ENCODE results near the gene RPP25L. TPM values are rescaled to one million over a fixed set of nuclear protein-coding genes. Genes with fewer than 3 reads are reported as not detected.

The RPP25L gene
- total RNA-seq, 1 experiment from 2014 or later = 51.1 TPM

GRCh38 chr9:34573599-34574325, 38.1 kb downstream of the RPP25L start:
- Histone ChIP-seq H3K27me3 (ENCODE audit: insufficient read depth, low read length) (no peaks in the 10 kb centered on the region), H4K20me1 (ENCODE audit: insufficient read depth) (no peaks in the 10 kb centered on the region), H3K36me3 (ENCODE audit: control insufficient read depth in 1 of 2, insufficient read depth in 2 of 2, low read length in 2 of 2) (no peaks in the 10 kb centered on the region), H3K9ac (ENCODE audit: low read length) (no peak overlapping the region), H3K27ac (ENCODE audit: low read depth, low read length) (no peak overlapping the region), H3K9me2 (ENCODE audit: insufficient read depth) (no peaks in the 10 kb centered on the region), H3K79me2 (ENCODE audit: insufficient read depth, low read length) (no peaks in the 10 kb centered on the region), H2AFZ (ENCODE audit: low read depth, low read length, poor library complexity, severe bottlenecking) (no peak overlapping the region), H3K4me2 (ENCODE audit: low read length) (no peak overlapping the region), H3K9me3 (ENCODE audit: control insufficient read depth in 1 of 2, insufficient read depth in 1 of 2, low read depth in 1 of 2, low read length in 2 of 2) (no peaks in the 10 kb centered on the region), H3K4me1 (ENCODE audit: control insufficient read depth in 1 of 2, insufficient read depth in 2 of 2, low read length in 2 of 2) (no peaks in the 10 kb centered on the region; a peak in 1 of 4 replicates), H3K4me3 (replicated peaks in 1 of 2; ENCODE audit: low read depth in 1 of 2, low read length in 2 of 2) (no peak overlapping the region)
- DNase-seq (ENCODE audit: low read depth, low spot score) = no peak
- BruUV-seq (replicated peaks) = no TSS peak
- TF ChIP-seq MAX (IDR thresholded peaks at IDR 0.05) (no peak), EZH2 (IDR thresholded peaks at IDR 0.05) (no peak), RAD21 (IDR thresholded peaks at IDR 0.05; ENCODE audit: low read depth) (no peak), ZFX (IDR thresholded peaks at IDR 0.05) (no peak), SRF (IDR thresholded peaks at IDR 0.05; ENCODE audit: low read depth) (no peak), FOSL1 (IDR thresholded peaks at IDR 0.05; ENCODE audit: low read depth) (no peak), EZH2phosphoT487 (IDR thresholded peaks at IDR 0.05; ENCODE audit: borderline replicate concordance) (no peak), TCF7L2 (IDR thresholded peaks at IDR 0.05; ENCODE audit: borderline replicate concordance, extremely low read depth, insufficient read depth, insufficient read length) (no peak), CEBPB (IDR thresholded peaks at IDR 0.05; ENCODE audit: low read depth) (no peak), JUND (IDR thresholded peaks at IDR 0.05) (no peak), REST (IDR thresholded peaks at IDR 0.05; ENCODE audit: low read depth) (no peak), ATF3 (IDR thresholded peaks at IDR 0.05) (no peak), POLR2AphosphoS5 (IDR thresholded peaks at IDR 0.05; ENCODE audit: low read depth, low read length) (no peak), SP1 (IDR thresholded peaks at IDR 0.05; ENCODE audit: low read depth) (no peak), EGR1 (IDR thresholded peaks at IDR 0.05; ENCODE audit: low read depth) (no peak)
- ChIA-PET RAD21 (ENCODE audit: low non-redundant PET in 1 of 2, low total read pairs in 2 of 2, uncharacterized antibody in 2 of 2, unreplicated experiment in 2 of 2) (no interaction called here), CTCF (interaction anchor here (1.5 kb wide), 1 partner anchor 18 kb away, joined by 3 read pairs; no protein-coding TSS in a partner anchor), POLR2A (no interaction called here)
- ATAC-seq = no peak
- intact Hi-C loops (cut with micrococcal nuclease) = no loop called here

All from HCT116 (cell line).